ENCODE results near the gene CD83.

- TF ChIP-seq CTCF (IDR thresholded peaks at IDR 0.05) (no peak), POLR2A (IDR thresholded peaks at IDR 0.05; ENCODE audit: low read depth) (no peak), POLR2AphosphoS5 (IDR thresholded peaks at IDR 0.05) (no peak)
Observed at GRCh38 chr6:14159090-14159489, 41.5 kb downstream of the CD83 start.
